Progenitor cell of endocrine pancreas (in vitro differentiated cells): ENCODE measurements around the gene ADARB2. TPM values are rescaled to one million over a fixed set of nuclear protein-coding genes. Genes with fewer than 3 reads are reported as not detected.

Experiments
- DNase-seq: peaks from one replicate; pipeline ENCODE4 v3.0.0; 2021; ENCODE audit warnings: low spot score; ENCODE audit not compliant: unreplicated experiment
- H3K27ac Mint-ChIP-seq: 2 replicates; pipeline ENCODE4 v1.8.0; 2021; ENCODE audit warnings: mild to moderate bottlenecking, moderate library complexity, mixed read lengths
- H3K27me3 Mint-ChIP-seq: 2 replicates; pipeline ENCODE4 v1.8.0; 2021; ENCODE audit warnings: mixed read lengths
- H3K36me3 Mint-ChIP-seq: 2 replicates; pipeline ENCODE4 v1.8.0; 2022; ENCODE audit warnings: mixed read lengths; ENCODE audit not compliant: insufficient read depth
- H3K4me1 Mint-ChIP-seq: 2 replicates; pipeline ENCODE4 v1.8.0; 2021; ENCODE audit warnings: low read depth, mixed read lengths
- H3K4me3 Mint-ChIP-seq: 2 replicates; pipeline ENCODE4 v1.8.0; 2021; ENCODE audit warnings: low read depth, mild to moderate bottlenecking, moderate library complexity, mixed read lengths
- H3K9me3 Mint-ChIP-seq: 2 replicates; pipeline ENCODE4 v1.8.0; 2021; ENCODE audit warnings: low read depth, mixed read lengths
- CTCF ChIP-seq: fragments of 200-600 bp; sonication (generic); IDR thresholded peaks from one replicate; pipeline ENCODE4 v1.5.0; 2021; ENCODE audit warnings: antibody characterized with exemption, mild to moderate bottlenecking; ENCODE audit not compliant: unreplicated experiment
- total RNA-seq: library from RNA; stranded (reverse); gene quantifications from 2 replicates; pipeline ENCODE4 v1.2.1, GENCODE V29; 2021

The ADARB2 gene
- total RNA-seq, 1 donor from 2014 or later: 1.3 TPM

- Mint-ChIP-seq H3K27ac (no peak overlapping the region), H3K9me3 (no peaks in the 10 kb centered on the region), H3K4me3 (no peak overlapping the region), H3K27me3 (peaks cover 26% of the 10 kb centered on the region), H3K36me3 (no peaks in the 10 kb centered on the region), H3K4me1 (no peaks in the 10 kb centered on the region)
- DNase-seq: no peak
- TF ChIP-seq CTCF: no peak
Measured at GRCh38 chr10:1642600-1643160, 94.6 kb downstream of the ADARB2 start.

- no peak for DNase-seq
- TF ChIP-seq CTCF: no peak
- Mint-ChIP-seq H3K4me1 (no peaks in the 10 kb centered on the region), H3K36me3 (no peaks in the 10 kb centered on the region), H3K27me3 (peaks cover 28% of the 10 kb centered on the region), H3K27ac (no peak overlapping the region), H3K9me3 (no peaks in the 10 kb centered on the region), H3K4me3 (no peak overlapping the region)
Measured at GRCh38 chr10:1641402-1641801, 95.9 kb downstream of the ADARB2 start.

- H3K27ac Mint-ChIP-seq: no peak overlapping the region
- H3K4me1 Mint-ChIP-seq: no peaks in the 10 kb centered on the region
- H3K27me3 Mint-ChIP-seq: peaks cover 16% of the 10 kb centered on the region
- H3K36me3 Mint-ChIP-seq: no peaks in the 10 kb centered on the region
- TF ChIP-seq CTCF: no peak
- no peaks in the 10 kb centered on the region for H3K9me3 Mint-ChIP-seq
- no peak overlapping the region for H3K4me3 Mint-ChIP-seq
- no peak for DNase-seq
Measured at GRCh38 chr10:1638889-1639419, 98.4 kb downstream of the ADARB2 start.

- H3K4me3 Mint-ChIP-seq: no peak overlapping the region
- H3K9me3 Mint-ChIP-seq: no peaks in the 10 kb centered on the region
- no peaks in the 10 kb centered on the region for H3K36me3 Mint-ChIP-seq
- TF ChIP-seq CTCF: no peak
- H3K27me3 Mint-ChIP-seq: peaks cover 16% of the 10 kb centered on the region
- no peak overlapping the region for H3K27ac Mint-ChIP-seq
- DNase-seq: no peak
- no peaks in the 10 kb centered on the region for H3K4me1 Mint-ChIP-seq
Measured at GRCh38 chr10:1635340-1635739, 102.0 kb downstream of the ADARB2 start.

- H3K36me3 Mint-ChIP-seq: no peaks in the 10 kb centered on the region
- H3K27ac Mint-ChIP-seq: no peak overlapping the region
- peaks cover 4% of the 10 kb centered on the region for H3K4me1 Mint-ChIP-seq
- no peak overlapping the region for H3K4me3 Mint-ChIP-seq
- no peak for TF ChIP-seq CTCF
- H3K27me3 Mint-ChIP-seq: peaks cover 16% of the 10 kb centered on the region
- no peaks in the 10 kb centered on the region for H3K9me3 Mint-ChIP-seq
- DNase-seq: no peak
Measured at GRCh38 chr10:1634239-1634638, 103.1 kb downstream of the ADARB2 start.
